NCI-H526 (cell line): Measurements from ENCODE around the gene C4A.
A peak's percentile ranks its signal among the peaks of the same experiment; 100 is the strongest.
"Not testable (repeated sequence)": the region's sequence is repeated elsewhere in the genome, so short reads cannot be mapped to it uniquely, and the experiment has no call there.

ENCODE experiments used
- DNase-seq, 2 experiments: peaks; one replicate each; lab custom pipeline; 2025; lab: John Stamatoyannopoulos, UW

C4A gene

GRCh38 chr6:32035283-32036013 lies 53.6 kb downstream of the C4A start:
- not testable (repeated sequence) for DNase-seq

GRCh38 chr6:32037136-32037535 lies 55.3 kb downstream of the C4A start:
- not testable (repeated sequence) for DNase-seq

GRCh38 chr6:32037598-32038524 lies 56.0 kb downstream of the C4A start, which contains the start of gene CYP21A2:
Gene CYP21A2, plus strand, starts transcription at chr6:32038415. Its CDS starts 8 bp downstream, at chr6:32038423.
- DNase-seq: not testable (repeated sequence)

- DNase-seq: not testable (repeated sequence)
Measured at GRCh38 chr6:32038878-32039277, 57.0 kb downstream of the C4A start.

- DNase-seq: not testable (repeated sequence)
Measured at GRCh38 chr6:32039321-32040274, 57.7 kb downstream of the C4A start.

GRCh38 chr6:32040299-32041049 lies 58.6 kb downstream of the C4A start:
- not testable (repeated sequence) for DNase-seq

- DNase-seq: not testable (repeated sequence)
Measured at GRCh38 chr6:32041050-32041321, 59.1 kb downstream of the C4A start.

GRCh38 chr6:32041385-32041784 lies 59.5 kb downstream of the C4A start:
- not testable (repeated sequence) for DNase-seq

GRCh38 chr6:32042276-32042675 lies 60.4 kb downstream of the C4A start:
- DNase-seq: not testable (repeated sequence)

GRCh38 chr6:32043589-32044380 lies 61.9 kb downstream of the C4A start:
- DNase-seq: not testable (repeated sequence)

- not testable (repeated sequence) for DNase-seq
Measured at GRCh38 chr6:32044916-32045315, 63.1 kb downstream of the C4A start.

GRCh38 chr6:32045811-32046449 lies 64.1 kb downstream of the C4A start:
- no peak for DNase-seq

GRCh38 chr6:32046450-32047083 lies 64.7 kb downstream of the C4A start:
- DNase-seq: no peak

- DNase-seq: no peak
Measured at GRCh38 chr6:32047084-32047478, 65.2 kb downstream of the C4A start.

GRCh38 chr6:32047539-32047854 lies 65.6 kb downstream of the C4A start:
- DNase-seq: no peak

GRCh38 chr6:32047855-32048766 lies 66.3 kb downstream of the C4A start:
- peak in 1 of 2 experiments; percentile 60 for DNase-seq

GRCh38 chr6:32049149-32049548 lies 67.3 kb downstream of the C4A start:
- DNase-seq: not testable (repeated sequence)

- not testable (repeated sequence) for DNase-seq
Measured at GRCh38 chr6:32049736-32050135, 67.9 kb downstream of the C4A start.
